Keratinocyte (primary cell): ENCODE data around the gene CARMIL1. TPM values are rescaled to one million over a fixed set of nuclear protein-coding genes. Genes with fewer than 3 reads are reported as not detected.

ENCODE experiments used
- DNase-seq: peaks from one replicate; pipeline ENCODE4 v3.0.0-alpha.2; 2011; ENCODE audit warnings: low read depth, missing footprints, low spot score
- FAIRE-seq: peaks from 2 replicates; lab custom pipeline; 2011; peaks lifted over from hg19 to GRCh38; lab: Jason Lieb, UNC
- H2AFZ ChIP-seq: 2 replicates; pipeline ENCODE4 v1.6.0; 2012; ENCODE audit warnings: low read length, control low read depth, inconsistent platforms; ENCODE audit not compliant: control insufficient read depth
- H3K27ac ChIP-seq: 2 replicates; pipeline ENCODE4 v1.5.1; 2011; ENCODE audit warnings: low read length; ENCODE audit not compliant: control insufficient read depth, insufficient read depth
- H3K27me3 ChIP-seq: 3 replicates; pipeline ENCODE4 v1.6.0; 2011; ENCODE audit warnings: low read length; ENCODE audit not compliant: control insufficient read depth, insufficient read depth; ENCODE audit errors: extremely low read depth
- H3K36me3 ChIP-seq, 2 experiments: 2 replicates in 1 of 2; 3 replicates in 1 of 2; pipeline ENCODE4 v1.5.1; 2011; ENCODE audit warnings: low read length in 2 of 2, mild to moderate bottlenecking in 1 of 2; ENCODE audit not compliant: control insufficient read depth in 2 of 2, insufficient read depth in 2 of 2; ENCODE audit errors: extremely low read depth in 1 of 2
- H3K4me1 ChIP-seq: 3 replicates; pipeline ENCODE4 v1.5.1; 2011; ENCODE audit warnings: low read length; ENCODE audit not compliant: control insufficient read depth, insufficient read depth; ENCODE audit errors: extremely low read depth
- H3K4me2 ChIP-seq: 3 replicates; pipeline ENCODE4 v1.6.0; 2011; ENCODE audit warnings: low read depth, low read length; ENCODE audit not compliant: control insufficient read depth, insufficient read depth; ENCODE audit errors: extremely low read depth
- H3K4me3 ChIP-seq, 3 experiments: fragments of 200-600 bp in 1 of 3; sonication (generic) in 1 of 3; 2 replicates in 2 of 3; 3 replicates in 1 of 3; pipeline ENCODE4 v1.5.1; 2011 to 2016; ENCODE audit warnings: low read length in 3 of 3, mild to moderate bottlenecking in 3 of 3, control low read depth in 2 of 3, inconsistent platforms in 1 of 3, low read depth in 1 of 3, mixed read lengths in 1 of 3, mixed run types in 1 of 3, moderate library complexity in 1 of 3; ENCODE audit not compliant: control insufficient read depth in 2 of 3, insufficient read depth in 2 of 3; ENCODE audit errors: extremely low read depth in 1 of 3
- H3K79me2 ChIP-seq: 2 replicates; pipeline ENCODE4 v1.6.0; 2012; ENCODE audit warnings: low read length; ENCODE audit not compliant: control insufficient read depth, insufficient read depth
- H3K9ac ChIP-seq: 3 replicates; pipeline ENCODE4 v1.6.0; 2011; ENCODE audit warnings: low read length; ENCODE audit not compliant: control insufficient read depth, insufficient read depth; ENCODE audit errors: extremely low read depth
- H3K9me1 ChIP-seq: 3 replicates; pipeline ENCODE4 v1.6.0; 2011; ENCODE audit warnings: low read length; ENCODE audit not compliant: control insufficient read depth, insufficient read depth; ENCODE audit errors: extremely low read depth
- H3K9me3 ChIP-seq: 2 replicates; pipeline ENCODE4 v1.5.1; 2012; ENCODE audit warnings: low read depth, low read length; ENCODE audit not compliant: control insufficient read depth
- H4K20me1 ChIP-seq: 3 replicates; pipeline ENCODE4 v1.6.0; 2011; ENCODE audit warnings: low read length; ENCODE audit not compliant: control insufficient read depth, insufficient read depth; ENCODE audit errors: extremely low read depth
- EZH2 ChIP-seq: IDR thresholded peaks from one replicate; pipeline ENCODE4 v1.6.1; 2012; ENCODE audit warnings: inconsistent platforms, mild to moderate bottlenecking, low read length, moderate library complexity
- dilution Hi-C: fragments of 300-500 bp; cut with MboI; formaldehyde crosslinking; loops from one replicate; pipeline ENCODE4 v1.7.0; 2020; ENCODE audit warnings: low sequenced_read_pairs; ENCODE audit not compliant: extremely low pct_ligation_motif_present
- polyA plus RNA-seq, 5 experiments: library from polyadenylated mRNA; depleted of rRNA in 3 of 5; stranded (reverse) in 3 of 5; stranded (forward) in 1 of 5; unstranded in 1 of 5; fragments of >200 nt; gene quantifications; 1 replicate in 1 of 5; 2 replicates in 3 of 5; 3 replicates in 1 of 5; pipeline versions ENCODE4 v1.2.1 to v1.2.3, GENCODE V29; 2011 to 2012; ENCODE audit warnings: missing spikeins in 2 of 5, low read depth in 1 of 5, low replicate concordance in 1 of 5
- TF ChIP-seq, protein P1 (sequence below), 3 experiments: IDR thresholded peaks in 1 of 3; conservative IDR thresholded peaks in 1 of 3; optimal IDR thresholded peaks in 1 of 3; 2 replicates in 2 of 3; 3 replicates in 1 of 3; pipeline versions ENCODE3 to v1.5.1; 2011; ENCODE audit warnings: low read length in 3 of 3, mild to moderate bottlenecking in 3 of 3, moderate library complexity in 2 of 3, control low read depth in 1 of 3, inconsistent platforms in 1 of 3; ENCODE audit not compliant: insufficient read depth in 2 of 3; ENCODE audit errors: extremely low read depth in 1 of 3

The CARMIL1 gene
- polyA plus RNA-seq, 1 donor (not counting 4 experiments of a cell fraction or from before 2014, with no cell fraction given), result 18.9 TPM

DNA sequence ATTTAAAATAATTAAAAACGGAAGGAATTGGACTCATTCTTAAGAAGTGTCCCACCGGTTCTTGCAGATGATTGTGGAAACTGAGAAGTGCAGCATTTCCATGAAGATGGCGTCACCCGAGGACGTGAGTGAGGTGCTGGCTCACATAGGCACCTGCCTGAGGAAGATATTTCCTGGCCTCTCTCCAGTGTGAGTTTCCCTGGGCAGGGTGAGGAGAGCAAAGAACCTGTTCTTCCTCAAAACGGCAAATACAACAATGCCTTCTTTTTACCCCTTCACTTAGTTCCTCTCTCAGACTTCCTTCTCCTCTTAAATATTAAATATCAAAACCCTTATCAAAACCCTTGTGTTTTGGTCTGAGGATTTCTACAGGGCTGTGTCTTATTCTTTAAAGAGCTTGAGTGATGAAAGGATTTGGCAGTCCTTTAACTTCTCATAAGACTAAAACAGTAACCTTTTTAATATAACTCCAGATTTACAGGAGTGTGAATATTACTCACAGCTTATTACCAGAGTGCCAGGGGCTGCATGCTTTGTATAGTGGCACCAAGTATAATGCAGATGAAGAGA is 156.3 kb downstream of the CARMIL1 start:
- no peak overlapping the region for H2AFZ ChIP-seq
- H3K36me3 ChIP-seq, result peaks cover 0 to 3% of the 10 kb centered on the region in 2 experiments
- H3K79me2 ChIP-seq, result no peaks in the 10 kb centered on the region
- no peak overlapping the region for H3K4me3 ChIP-seq
- no peaks in the 10 kb centered on the region for H3K9me1 ChIP-seq
- H3K9me3 ChIP-seq, result no peaks in the 10 kb centered on the region
- H3K4me1 ChIP-seq, result no peaks in the 10 kb centered on the region
- FAIRE-seq (no peak), DNase-seq (no peak)
- H3K27ac ChIP-seq, result no peak overlapping the region
- H4K20me1 ChIP-seq, result no peaks in the 10 kb centered on the region
- dilution Hi-C loops, result no loop called here
- no peaks in the 10 kb centered on the region for H3K27me3 ChIP-seq
- TF ChIP-seq, protein P1, sequence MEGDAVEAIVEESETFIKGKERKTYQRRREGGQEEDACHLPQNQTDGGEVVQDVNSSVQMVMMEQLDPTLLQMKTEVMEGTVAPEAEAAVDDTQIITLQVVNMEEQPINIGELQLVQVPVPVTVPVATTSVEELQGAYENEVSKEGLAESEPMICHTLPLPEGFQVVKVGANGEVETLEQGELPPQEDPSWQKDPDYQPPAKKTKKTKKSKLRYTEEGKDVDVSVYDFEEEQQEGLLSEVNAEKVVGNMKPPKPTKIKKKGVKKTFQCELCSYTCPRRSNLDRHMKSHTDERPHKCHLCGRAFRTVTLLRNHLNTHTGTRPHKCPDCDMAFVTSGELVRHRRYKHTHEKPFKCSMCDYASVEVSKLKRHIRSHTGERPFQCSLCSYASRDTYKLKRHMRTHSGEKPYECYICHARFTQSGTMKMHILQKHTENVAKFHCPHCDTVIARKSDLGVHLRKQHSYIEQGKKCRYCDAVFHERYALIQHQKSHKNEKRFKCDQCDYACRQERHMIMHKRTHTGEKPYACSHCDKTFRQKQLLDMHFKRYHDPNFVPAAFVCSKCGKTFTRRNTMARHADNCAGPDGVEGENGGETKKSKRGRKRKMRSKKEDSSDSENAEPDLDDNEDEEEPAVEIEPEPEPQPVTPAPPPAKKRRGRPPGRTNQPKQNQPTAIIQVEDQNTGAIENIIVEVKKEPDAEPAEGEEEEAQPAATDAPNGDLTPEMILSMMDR (optimal IDR thresholded peaks at IDR 0.05 in 1 of 3, IDR thresholded peaks at IDR 0.05 in 1 of 3, conservative IDR thresholded peaks at IDR 0.05 in 1 of 3; ENCODE audit: extremely low read depth in 1 of 3, insufficient read depth in 2 of 3, low read length in 3 of 3), result no peak
- TF ChIP-seq EZH2, result no peak
- H3K4me2 ChIP-seq, result no peak overlapping the region
- H3K9ac ChIP-seq, result no peak overlapping the region

DNA sequence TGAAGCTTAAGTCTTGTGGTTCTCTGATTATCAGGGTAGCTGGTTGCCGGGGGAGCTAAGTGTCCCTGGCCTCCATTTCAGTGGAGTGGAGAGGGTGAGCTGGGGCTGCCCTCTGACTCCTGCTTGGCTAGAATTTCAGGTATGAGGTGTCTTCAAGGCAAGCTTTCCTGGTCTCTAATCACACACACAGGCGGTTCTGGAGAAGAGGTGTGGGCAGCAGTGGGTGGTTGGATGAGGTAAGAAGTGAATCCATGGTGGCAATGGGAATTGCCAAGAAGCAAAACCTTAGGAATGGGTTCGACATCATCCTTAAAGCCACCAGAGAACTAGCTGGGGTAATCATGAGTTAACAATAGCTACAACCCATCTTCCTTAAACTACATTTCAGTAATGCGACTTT is 157.6 kb downstream of the CARMIL1 start:
- Histone ChIP-seq H3K36me3 (peaks cover 0 to 3% of the 10 kb centered on the region in 2 experiments), H3K79me2 (no peaks in the 10 kb centered on the region), H2AFZ (no peak overlapping the region), H4K20me1 (no peaks in the 10 kb centered on the region), H3K9me1 (no peaks in the 10 kb centered on the region), H3K9me3 (no peaks in the 10 kb centered on the region), H3K9ac (no peak overlapping the region), H3K27me3 (no peaks in the 10 kb centered on the region), H3K4me1 (no peaks in the 10 kb centered on the region), H3K4me3 (no peak overlapping the region), H3K4me2 (no peak overlapping the region), H3K27ac (no peak overlapping the region)
- no peak for TF ChIP-seq EZH2
- TF ChIP-seq, protein P1 (optimal IDR thresholded peaks at IDR 0.05 in 1 of 3, IDR thresholded peaks at IDR 0.05 in 1 of 3, conservative IDR thresholded peaks at IDR 0.05 in 1 of 3; ENCODE audit: extremely low read depth in 1 of 3, insufficient read depth in 2 of 3, low read length in 3 of 3), result no peak
- dilution Hi-C loops, result no loop called here
- no peak for DNase-seq
- FAIRE-seq, result no peak
